Endothelial cell of hepatic sinusoid (primary cell): Measurements from ENCODE around the gene VASN.

ENCODE experiments used
- in situ Hi-C: cut with HindIII; loops from 2 replicates; pipeline ENCODE4 v1.10.0; 2017; ENCODE audit warnings: low sequenced_read_pairs

VASN gene

DNA sequence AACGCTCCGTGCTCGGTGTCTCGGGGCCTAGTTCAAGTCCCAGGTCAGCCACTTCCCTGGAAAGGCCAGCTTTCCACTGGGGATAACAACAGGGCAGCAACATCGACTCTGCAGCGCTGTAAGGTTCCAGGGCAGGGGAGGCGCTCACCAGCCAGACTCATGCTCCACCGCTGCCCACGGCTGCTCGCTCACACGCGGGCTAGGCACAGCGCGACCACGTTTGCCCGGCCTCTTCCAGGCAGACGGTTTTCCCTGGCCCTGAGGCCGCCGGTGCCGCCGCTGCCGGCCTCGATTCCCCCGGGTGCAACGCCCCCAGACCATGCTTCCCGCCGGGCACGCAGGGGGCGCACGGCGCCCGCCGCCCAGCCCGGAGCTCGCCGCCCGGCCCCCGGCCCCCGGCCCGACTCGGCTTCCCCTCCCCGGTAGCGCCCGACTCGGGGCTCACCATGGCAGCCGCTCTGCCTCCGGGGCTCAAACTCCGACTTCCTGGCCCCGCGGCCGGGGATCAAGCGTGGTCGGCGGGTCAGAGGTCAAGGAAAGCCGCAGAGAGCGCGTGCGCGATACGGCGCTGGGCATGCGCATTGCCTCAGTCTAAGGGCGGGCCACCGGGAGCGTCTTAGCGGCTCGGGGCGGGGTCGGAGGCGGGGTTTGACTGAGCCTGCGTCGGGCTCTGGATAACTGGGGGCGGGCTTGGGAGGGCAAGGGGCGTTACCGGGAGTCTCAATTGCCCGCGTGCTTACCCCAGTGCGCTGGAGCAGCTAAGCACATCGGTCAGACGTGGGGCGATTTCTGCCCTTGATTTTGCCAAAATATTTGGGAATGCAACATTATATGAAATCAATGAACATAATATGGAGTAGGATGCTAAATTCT, 20.6 kb upstream of the VASN start, which contains the start of gene PAM16:
TSS of gene PAM16 (minus strand) at position 535 of the 873 bp plus-strand sequence. CDS start at position 448, 87 bp downstream.
- in situ Hi-C loops = no loop called here

GRCh38 chr16:4351880-4352279, 19.8 kb upstream of the VASN start:
- in situ Hi-C loops = no loop called here

- in situ Hi-C loops = no loop called here
These were observed 18.8 kb upstream of the VASN start for GRCh38 chr16:4352843-4353242.

DNA sequence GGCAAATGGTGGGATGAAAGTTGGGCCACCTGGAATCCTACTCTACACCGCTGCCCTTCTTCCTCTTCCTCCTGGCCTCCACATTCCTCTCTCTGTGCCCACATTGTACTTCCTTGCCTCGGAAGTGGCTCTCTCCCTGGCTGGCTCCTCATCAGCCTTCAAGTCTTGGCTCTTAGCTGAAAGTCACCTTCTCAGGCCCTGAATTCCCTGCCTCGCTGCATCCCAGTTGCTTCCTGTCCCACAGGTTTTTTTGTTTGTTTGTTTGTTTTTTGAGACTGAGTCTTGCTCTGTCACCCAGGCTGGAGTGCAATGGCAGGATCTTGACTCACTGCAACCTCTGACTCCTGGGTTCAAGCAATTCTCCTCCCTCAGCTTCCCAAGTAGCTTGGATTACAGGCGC, 18.0 kb upstream of the VASN start:
- in situ Hi-C loops = no loop called here

DNA sequence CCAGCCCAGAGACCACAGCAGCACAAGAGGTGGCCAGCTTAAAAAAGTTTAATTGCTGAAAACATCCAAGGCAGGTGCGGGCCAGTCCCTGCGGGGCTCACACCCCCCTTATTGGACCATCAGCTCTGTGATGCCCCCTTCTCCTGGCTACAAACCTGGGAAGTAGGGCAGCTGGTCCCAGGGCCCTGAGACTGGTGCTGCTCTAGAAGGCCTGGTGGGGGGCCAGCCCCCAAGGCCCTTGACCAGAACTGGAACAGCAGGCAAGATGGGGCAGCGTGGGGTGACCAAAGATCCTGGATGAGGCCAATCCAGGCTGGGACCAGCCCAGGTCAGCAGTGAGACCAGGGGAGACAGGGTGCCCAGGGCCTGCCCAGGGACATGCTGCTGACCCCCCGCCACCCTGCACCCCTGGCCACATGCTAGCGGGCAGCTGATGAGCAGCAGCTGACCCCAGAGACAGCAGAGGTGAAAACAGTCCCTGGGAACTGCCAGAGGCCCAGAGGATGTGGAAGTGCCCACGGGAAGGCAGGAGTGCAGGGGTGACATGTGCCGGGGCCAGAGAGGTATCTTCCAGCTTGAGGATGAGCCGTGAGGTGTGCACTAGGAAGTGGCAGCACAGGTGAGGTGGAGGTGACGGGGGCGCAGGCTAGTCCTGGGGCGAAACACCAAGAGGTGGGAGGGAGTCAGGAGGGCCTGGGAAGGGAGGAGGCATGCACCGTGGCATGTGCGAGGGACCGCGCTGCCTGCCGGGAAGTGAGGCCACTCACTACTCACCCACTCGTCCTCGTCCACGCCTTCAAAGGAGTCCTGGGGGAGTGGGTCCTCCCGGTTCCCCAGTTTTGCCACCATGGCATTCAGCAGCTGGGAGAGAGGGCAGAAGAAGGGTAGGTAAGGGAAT, 16.9 kb upstream of the VASN start:
- in situ Hi-C loops = no loop called here

DNA sequence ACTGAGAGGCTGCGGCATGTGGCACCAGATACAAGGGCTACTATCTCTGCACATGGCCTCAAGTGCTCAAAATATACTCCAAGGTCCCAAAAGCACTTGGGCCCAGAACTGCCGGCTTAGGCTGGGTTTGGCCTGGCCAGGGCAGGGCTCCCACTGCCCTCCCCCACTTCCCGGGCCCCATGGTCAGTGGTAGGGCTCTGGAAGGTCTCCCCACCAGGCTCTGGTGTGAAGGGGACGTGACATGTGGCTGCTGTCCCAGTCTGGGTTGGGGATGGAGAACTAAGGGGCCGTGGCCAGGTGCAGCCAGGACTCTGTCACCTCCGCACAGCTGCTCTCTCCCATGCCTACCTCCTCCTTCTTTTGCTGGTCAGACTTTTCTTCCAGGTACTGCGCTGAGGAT, 14.8 kb upstream of the VASN start:
- in situ Hi-C loops = no loop called here

GRCh38 chr16:4358236-4358635, 13.4 kb upstream of the VASN start:
- in situ Hi-C loops = no loop called here

GRCh38 chr16:4358831-4359561, 12.7 kb upstream of the VASN start:
- in situ Hi-C loops = no loop called here

DNA sequence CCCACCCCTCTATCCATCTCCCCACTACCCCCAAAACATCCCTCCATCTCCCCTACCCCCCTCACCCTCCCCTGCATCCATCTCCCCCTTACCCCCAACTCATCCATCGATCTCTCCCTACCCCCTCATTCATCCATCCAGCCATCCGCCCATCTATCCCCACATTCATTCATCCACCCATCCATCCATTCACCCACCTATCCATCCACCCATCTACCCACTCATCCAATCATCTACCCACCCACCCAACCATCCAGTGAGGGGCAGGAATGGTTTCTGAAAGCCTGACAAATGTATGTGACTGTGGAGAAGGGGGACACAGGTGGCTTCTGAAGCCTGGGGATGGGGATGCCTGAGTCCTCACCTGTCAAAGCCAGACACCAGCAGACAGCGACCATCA, 11.7 kb upstream of the VASN start:
- in situ Hi-C loops = no loop called here

GRCh38 chr16:4360538-4361021, 11.1 kb upstream of the VASN start:
- in situ Hi-C loops = no loop called here

DNA sequence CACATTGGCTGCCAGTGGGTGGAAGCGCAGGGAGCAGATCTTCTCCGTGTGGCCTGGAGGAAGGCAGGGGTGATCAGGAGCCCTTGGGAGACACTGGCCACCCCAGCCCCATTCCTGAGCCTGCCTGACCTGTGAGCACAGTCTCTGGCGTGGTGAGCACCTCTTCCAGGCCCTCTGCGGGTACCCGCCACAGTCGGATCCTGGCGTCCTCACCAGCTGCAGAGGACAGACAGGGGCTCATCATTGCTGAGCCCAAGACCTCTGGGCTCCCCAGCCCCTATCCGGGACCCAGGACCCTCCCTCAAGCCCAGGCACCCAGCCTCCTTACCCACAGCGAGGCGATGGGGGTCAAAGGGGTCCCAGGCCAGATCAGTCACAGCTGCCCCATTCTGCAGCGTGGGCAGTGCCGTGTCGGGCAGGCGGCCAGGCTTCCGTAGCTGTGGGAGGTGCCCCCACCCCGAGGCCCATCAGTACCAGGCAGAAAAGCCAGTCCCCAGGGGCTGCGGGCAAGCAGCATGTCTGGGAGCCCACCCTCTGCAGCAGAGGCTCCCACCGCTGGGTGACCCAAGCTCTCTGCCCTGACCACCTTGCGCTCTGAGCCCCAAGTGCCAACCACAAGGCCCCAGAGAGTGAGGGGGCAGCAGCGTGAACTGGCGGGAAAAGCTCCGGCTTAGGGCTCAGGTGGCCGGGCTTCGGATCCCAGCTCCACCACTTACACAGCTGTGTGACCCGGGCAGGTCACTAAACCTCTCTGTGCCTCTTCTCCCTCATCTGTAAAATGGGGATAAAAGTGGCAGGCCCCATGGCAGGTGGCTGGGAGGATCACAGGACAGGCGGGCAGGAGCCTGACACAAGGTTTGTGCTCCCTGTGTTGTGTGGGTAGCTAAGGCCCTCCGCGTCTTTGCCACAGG, 10.4 kb upstream of the VASN start:
- in situ Hi-C loops = no loop called here

GRCh38 chr16:4361944-4362311, 9.7 kb upstream of the VASN start:
- in situ Hi-C loops = no loop called here

DNA sequence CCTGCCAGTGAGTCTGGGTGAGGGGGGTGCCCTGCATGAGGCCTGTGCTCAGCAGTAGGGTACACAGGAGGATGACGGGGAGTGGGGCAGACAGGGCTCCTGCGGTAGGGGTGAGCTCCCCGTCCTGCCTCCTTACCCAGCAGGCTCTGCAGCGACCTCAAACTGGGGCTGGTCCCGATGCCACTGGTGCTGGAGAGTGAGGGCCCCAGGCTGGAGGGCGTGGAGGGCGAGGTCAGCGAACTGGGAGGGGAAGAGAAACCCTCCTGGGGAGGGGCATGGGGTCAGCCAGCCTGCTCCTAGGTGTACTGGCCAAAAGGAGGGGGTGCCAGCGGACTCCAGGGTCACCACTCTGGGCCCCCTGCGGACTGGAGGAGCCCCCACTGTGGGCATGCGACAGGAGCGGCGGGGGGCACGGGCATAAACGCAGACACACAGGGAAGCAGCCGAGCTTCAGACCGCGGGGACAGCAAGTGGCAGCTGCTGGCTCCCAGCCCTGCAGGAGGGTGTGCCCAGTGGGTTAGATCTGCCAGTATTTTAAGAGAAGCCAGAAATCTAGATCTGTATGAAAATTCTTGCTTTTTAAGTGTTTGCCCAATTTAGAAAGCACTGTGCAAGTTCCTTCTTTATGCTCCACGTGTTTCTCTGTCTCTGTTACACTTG, 9.0 kb upstream of the VASN start:
- in situ Hi-C loops = no loop called here

DNA sequence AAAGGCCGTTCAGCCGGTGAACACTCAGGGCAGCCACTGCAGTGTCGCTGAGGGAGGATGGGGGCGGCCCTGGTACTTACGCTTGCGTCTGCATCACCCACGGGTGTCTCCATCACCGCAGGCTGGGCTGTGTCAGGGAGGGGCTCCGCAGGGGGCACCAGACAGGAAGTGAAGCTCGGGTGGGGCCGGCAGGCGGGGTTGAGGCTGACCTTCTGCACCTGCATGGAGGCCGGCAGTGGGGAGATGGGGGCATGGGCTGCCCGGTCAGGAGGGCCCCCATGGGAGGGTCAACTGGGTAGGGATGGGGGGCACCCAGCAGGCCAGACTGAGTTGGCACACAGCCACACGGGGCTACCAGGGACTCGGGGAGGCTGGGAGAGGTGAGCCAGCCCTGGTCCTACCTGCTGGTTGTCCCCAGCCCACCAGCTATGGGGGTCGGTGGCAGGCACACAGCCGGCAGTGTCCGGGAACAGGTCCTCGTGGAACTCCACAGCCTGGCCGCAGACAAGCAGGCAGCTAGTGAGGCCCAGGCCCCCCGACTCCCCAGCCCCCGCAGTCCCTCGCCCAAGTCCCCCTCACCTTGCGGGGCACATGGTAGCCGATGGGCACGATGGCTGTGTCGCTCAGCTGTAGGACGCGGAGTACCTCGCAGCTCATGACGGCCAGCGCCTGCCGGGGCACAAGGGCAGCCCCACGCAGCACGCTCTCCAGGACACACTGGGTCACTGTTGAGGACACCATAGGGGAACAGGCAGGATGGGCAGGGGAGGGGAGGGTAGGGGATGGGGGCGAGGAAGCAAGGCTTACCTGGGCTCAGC, 7.2 kb upstream of the VASN start:
- in situ Hi-C loops = no loop called here

DNA sequence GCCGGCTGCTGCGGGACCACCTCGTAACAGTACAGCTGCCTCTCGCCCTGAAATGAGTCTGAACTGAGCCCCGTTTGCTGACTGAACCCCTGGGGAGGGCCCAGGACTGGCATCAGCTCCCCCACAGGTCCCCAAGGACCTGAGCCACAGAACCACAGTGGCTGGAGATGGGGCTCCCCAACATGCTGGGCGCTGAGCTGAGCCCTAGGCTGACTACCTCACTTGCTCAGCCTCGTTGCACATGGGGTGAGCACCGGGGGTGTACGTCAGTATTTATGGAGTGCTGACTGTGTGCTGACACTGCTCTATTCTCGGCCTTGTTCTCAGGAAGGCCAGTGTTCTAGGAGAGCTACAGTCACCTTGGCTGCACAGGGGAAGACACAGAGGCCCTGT, 6.6 kb upstream of the VASN start:
- in situ Hi-C loops = no loop called here

DNA sequence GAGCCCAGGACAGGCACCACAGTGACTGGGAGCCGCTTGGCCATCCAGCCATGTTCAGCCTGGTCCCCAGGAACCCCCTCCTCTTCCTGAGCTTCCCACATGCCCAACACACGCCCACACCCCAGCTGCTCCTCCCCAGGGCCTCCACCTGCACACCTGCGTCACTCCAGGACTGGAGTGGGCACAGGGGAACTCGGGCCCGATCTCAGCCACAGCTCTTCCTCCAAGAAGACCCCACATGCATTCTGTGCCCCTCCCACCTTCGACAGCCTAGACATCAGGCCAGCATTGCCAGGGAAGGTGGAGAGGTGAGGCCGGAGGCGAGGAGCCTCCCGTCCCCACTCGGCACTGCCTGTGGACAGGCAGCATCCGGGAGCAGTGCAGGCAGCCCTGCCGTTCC, 6.0 kb upstream of the VASN start:
- in situ Hi-C loops = no loop called here

- in situ Hi-C loops = no loop called here
These were observed 5.6 kb upstream of the VASN start for GRCh38 chr16:4366016-4366415.

GRCh38 chr16:4367393-4367856, 4.2 kb upstream of the VASN start:
- in situ Hi-C loops = no loop called here
